Colon (tissue), 2 donors: Measurements from ENCODE around the gene EPHX1.
"Not testable (repeated sequence)": the region's sequence is repeated elsewhere in the genome, so short reads cannot be mapped to it uniquely, and the experiment has no call there.

Experiments
- FAIRE-seq: peaks from 2 replicates; lab custom pipeline; 2012; peaks lifted over from hg19 to GRCh38; lab: Jason Lieb, UNC
- donor health status: control.
- donor health status: control.

EPHX1 gene

GRCh38 chr1:225881081-225881958 is 71.4 kb downstream of the EPHX1 start:
- FAIRE-seq: no peak

DNA sequence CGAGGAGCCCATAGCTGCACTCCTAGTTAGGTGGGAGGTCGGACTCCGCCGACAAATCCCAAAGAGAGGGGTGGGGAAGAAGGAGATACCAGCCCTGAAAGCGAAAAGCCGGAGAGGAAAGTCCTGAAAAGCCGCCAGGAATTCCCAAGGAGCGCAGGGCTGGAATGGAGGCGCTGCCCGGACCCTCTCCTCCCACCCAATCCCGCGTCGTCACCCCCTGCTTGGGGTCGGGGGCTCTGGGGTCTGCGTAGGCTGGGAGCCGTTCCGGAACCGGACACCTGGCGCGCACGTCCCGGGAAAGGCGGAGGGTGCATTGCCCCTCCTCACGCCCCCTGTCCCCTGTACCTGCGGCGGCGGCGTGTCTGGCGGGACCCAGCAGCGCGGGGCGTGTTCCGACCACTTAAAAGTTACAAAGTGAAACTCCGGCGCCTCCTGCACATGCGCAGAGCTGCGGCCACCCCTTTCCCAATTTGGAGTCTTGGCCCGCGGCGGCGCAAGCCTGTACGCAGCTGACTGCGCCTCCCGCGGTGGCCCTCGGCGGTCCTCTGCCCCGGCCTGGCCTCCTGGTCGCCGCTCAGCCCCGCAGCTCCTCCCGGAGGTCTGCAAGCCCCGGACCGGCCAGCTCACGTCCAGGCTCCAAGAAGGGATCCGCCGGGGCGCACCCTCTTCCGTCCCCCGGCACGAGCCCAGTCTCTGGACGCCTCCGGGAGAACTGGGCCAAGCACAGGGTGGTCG is 72.2 kb downstream of the EPHX1 start, which contains the start of gene TMEM63A:
Gene TMEM63A (minus strand): TSS at position 422 of the 735 bp plus-strand sequence. CDS start 4,800 bp downstream, outside the sequence.
- no peak for FAIRE-seq

DNA sequence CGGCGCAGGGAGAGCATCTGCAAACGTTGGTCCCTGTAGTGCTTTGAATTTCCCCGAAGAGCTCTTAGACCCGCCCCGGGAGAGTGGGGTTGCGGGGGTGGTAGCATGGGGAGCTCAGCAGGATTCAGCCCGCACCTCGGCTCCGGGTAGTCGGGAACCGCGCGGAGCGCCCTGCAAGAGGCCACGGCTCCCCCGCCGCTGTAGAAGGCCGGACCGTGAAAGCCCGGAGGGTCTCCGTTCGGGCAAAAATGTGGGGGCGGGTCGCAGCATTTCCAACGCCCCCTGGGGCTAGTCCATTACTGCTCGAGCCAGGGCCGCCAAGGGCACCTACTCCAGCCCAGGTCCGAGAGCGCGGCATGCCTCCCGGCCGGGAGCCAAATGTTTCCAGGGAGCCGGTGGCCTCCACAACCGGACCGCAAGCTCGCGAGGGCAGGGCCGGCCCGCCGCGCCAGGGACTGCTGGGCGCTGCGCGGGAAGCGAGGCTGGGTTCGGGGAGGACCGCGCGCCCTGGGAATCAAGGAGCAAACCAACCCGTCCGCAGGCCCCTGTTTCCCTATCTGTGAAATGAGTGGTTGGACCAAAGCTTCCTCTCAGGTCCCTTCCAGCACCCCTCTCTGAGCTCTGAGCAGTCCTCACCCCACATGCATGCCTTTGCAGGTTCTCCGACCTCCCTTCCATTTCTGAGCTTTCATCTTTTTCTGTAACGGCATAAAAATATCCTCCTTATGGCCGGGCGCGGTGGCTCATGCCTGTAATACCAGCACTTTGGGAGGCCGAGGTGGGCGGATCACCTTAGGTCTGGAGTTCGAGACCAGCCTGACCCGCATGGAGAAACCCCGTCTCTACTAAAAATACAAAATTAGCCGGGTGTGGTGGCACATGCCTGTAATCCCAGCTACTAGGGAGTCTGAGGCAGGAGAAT is 73.0 kb downstream of the EPHX1 start:
- no peak for FAIRE-seq

GRCh38 chr1:225883616-225884265 is 73.8 kb downstream of the EPHX1 start:
- no peak for FAIRE-seq

- FAIRE-seq: no peak
These were observed 75.4 kb downstream of the EPHX1 start for GRCh38 chr1:225885336-225885735.

DNA sequence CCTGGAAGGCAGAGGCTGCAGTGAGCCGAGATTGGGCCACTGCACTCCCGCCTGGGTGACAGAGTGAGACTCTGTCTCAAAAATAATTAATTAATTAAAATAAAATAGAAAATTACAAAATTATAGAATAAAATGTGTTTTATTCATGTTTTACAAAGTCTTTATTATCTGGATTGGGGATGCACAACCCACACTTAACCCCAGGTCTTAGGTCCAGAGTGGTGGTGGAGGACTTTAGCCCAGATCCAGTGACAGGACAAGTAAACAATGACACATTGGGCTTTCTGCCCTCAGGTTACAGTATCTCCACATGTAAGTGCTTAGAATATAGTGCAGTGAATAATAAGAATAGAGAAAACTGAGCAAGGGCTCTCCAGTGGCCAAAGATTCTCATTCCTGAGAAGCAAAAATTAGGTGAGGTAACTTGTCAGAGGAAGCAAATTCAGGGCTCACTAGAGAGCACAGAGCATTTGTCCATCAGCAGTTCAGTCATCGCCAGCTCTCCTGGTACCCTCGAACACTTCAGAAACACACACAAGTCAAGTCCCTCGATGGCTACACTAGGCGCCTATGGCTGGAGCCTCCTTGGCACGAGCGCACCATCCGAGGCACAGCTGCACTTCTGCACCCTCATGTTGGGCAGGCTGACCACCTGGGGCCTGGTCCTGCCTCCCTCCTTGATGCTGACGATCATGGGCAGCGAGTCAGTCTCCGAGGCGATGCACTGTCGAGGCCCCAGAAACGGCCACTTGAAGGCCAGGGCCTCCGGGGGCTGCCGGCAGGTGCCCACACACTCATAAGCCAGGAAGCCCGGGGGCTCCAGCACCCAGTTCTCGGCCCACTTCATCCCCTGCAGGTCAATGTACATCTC is 76.5 kb downstream of the EPHX1 start:
- FAIRE-seq: no peak

GRCh38 chr1:225887030-225887314 is 77.0 kb downstream of the EPHX1 start:
- no peak for FAIRE-seq

GRCh38 chr1:225887554-225888288 is 77.8 kb downstream of the EPHX1 start:
- not testable (repeated sequence) for FAIRE-seq

GRCh38 chr1:225888289-225888897 is 78.5 kb downstream of the EPHX1 start:
- FAIRE-seq: no peak

DNA sequence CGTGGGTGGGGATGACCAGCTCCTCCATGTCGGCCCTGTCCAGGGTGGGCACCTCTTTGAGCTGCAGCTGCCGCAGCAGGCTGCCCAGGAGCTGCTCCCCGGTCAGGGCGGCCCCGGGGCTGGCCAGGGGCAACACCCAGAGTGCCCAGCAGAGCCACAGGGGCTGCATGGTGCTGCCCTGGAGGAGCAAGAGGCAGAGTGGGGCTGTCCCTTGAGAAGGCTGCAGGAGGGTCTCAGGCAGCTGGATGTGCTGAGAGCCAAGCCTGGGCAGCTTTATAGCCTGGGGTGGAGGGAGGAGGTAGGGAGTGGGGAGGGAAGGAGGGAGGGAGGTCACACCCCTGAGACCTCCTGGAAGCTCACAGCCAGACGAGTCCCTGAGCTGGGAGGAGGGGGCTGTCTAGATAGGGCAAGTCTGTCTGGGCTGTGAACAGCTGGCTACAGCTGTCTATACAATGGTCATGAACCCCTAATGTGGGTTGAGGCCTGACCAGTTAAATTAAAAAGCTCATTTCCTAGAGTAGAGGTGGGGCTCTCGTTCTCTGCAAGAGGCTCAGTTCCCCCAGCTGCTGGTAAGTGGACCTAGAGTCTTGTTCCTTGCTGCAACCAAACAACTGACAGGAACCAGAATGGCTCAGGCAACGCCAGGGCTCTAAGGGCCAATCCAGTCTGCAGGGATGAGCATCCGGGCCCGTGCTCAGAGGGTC is 79.1 kb downstream of the EPHX1 start, which contains the start of gene LEFTY1:
Gene LEFTY1 (minus strand): TSS at position 249 of the 704 bp plus-strand sequence. CDS start 80 bp downstream, at position 169.
- FAIRE-seq: no peak

GRCh38 chr1:225889743-225890142 is 79.8 kb downstream of the EPHX1 start:
- FAIRE-seq: no peak

DNA sequence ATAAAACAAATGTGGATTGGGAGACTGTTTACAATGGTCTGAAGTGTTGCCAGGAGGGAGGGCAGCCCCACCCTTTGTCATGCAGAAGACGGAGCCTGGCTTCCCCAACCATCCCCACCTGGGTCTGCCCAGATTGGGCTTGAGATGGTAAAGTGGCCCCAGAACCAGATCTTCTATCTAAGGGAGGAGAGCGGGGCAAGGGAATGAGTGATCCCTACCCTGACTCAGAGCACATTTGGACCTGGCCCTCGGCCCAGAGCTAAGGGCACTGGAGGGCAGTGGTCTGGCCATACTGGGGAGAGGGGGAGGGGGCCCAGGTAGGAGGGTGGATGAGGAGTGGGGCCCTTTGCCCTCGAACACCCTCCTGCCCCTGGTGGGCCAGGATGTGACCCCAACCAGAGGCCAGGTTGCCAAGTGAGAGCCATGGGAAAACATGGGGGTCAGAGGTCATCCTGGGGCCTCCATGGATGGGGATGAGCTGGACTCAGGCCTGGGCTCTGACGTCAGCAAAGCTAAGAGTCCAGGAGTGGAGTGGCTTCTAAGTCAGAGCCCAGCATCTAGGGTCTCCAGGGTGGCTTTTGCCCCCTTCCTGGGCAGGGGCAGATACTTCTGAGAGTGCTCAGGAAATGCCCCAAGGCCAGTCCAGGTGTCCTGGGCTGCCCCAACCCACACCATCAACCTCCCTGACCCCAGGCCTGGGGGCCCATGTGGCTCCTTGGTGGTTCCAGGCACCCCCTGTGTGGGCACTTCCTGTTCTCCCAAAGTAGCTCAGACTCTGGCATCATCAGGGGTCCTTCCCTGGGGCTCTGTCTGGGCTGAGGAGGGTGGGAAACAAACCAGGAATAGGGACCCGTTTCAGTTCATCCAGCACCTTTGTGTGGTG is 80.7 kb downstream of the EPHX1 start:
- FAIRE-seq: no peak

DNA sequence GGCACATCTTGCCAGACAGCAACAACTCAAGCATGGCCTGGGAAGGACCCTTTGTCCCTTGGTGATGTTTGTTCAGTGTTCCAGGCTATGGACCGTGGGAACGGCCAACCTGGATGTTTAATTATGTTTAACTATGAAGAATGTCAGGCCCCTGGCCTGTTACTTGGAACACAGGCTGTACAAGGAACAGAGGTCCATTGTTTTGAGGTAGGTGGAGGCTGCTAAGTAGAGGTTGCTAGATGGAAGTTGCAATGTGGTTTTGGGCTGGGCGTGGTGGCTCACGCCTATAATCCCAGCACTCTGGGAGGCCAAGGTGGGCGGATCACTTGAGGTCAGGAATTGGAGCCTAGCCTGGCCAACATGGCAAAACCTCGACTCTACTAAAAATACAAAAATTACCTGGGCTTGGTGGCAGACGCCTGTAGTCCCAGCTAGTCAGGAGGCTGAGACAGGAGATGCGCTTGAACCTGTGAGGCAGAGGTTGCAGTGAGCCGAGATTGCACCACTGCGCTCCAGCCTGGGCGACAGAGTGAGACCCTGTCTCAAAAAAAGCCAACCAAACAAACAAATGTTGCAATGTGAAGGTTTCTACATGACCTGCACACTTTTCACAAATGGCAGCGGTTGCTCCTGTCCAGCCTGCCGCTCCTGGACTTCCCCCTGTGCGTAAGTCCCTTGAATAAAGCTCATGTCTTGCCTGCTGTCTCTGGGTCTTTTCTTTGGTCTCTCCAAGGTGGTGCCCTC is 81.5 kb downstream of the EPHX1 start:
- no peak for FAIRE-seq

- no peak for FAIRE-seq
These were observed 82.4 kb downstream of the EPHX1 start for GRCh38 chr1:225892307-225892706.
